ENCODE results near the gene EPHB6.

The EPHB6 gene

GRCh38 chr7:142838461-142839213, 16.2 kb upstream of the EPHB6 start:
- no peak overlapping the region for H2AFZ ChIP-seq (ENCODE audit: low read length)
- H3K9ac ChIP-seq (ENCODE audit: low read length) = no peak overlapping the region
- H3K27me3 ChIP-seq (ENCODE audit: insufficient read depth, low read length) = no peaks in the 10 kb centered on the region; the same call in 1 of the 2 replicates
- no peaks in the 10 kb centered on the region for H3K4me1 ChIP-seq (ENCODE audit: insufficient read depth, low read length, severe bottlenecking)
- H3K9me2 ChIP-seq (ENCODE audit: low read depth, low read length) = no peaks in the 10 kb centered on the region
- H3K79me2 ChIP-seq (ENCODE audit: insufficient read depth, low read length) = no peaks in the 10 kb centered on the region
- TF ChIP-seq CTCF (IDR thresholded peaks at IDR 0.05; ENCODE audit: low read length) = no peak
- no peak for TF ChIP-seq EZH2 (IDR thresholded peaks at IDR 0.05; ENCODE audit: borderline replicate concordance, low read length)
- no peaks in the 10 kb centered on the region for H3K36me3 ChIP-seq (ENCODE audit: insufficient read depth, low read length)
- H3K4me3 ChIP-seq (ENCODE audit: low read depth, low read length, poor library complexity, severe bottlenecking) = no peak overlapping the region
- H3K4me2 ChIP-seq (ENCODE audit: low read length) = no peak overlapping the region
- 0 out of 2 replicates have a peak, but pooled peaks cover 5% of the 10 kb centered on the region for H3F3A ChIP-seq (ENCODE audit: insufficient read depth, low read length)
- no peak overlapping the region for H3K27ac ChIP-seq (ENCODE audit: low read depth, low read length, poor library complexity, severe bottlenecking)
- no peaks in the 10 kb centered on the region for H3K9me3 ChIP-seq (ENCODE audit: low read length)
- no peaks in the 10 kb centered on the region for H4K20me1 ChIP-seq (ENCODE audit: insufficient read depth, low read length)

GRCh38 chr7:142842251-142842766, 12.6 kb upstream of the EPHB6 start:
- Histone ChIP-seq H3K27me3 (ENCODE audit: insufficient read depth, low read length) (no peaks in the 10 kb centered on the region; the same call in 1 of the 2 replicates), H3K4me3 (ENCODE audit: low read depth, low read length, poor library complexity, severe bottlenecking) (no peak overlapping the region), H3F3A (ENCODE audit: insufficient read depth, low read length) (no peaks in the 10 kb centered on the region), H2AFZ (ENCODE audit: low read length) (no peak overlapping the region), H3K9me3 (ENCODE audit: low read length) (no peaks in the 10 kb centered on the region), H3K4me1 (ENCODE audit: insufficient read depth, low read length, severe bottlenecking) (no peaks in the 10 kb centered on the region), H3K79me2 (ENCODE audit: insufficient read depth, low read length) (no peaks in the 10 kb centered on the region), H4K20me1 (ENCODE audit: insufficient read depth, low read length) (no peaks in the 10 kb centered on the region), H3K9ac (ENCODE audit: low read length) (no peak overlapping the region), H3K9me2 (ENCODE audit: low read depth, low read length) (no peaks in the 10 kb centered on the region), H3K4me2 (ENCODE audit: low read length) (no peak overlapping the region), H3K27ac (ENCODE audit: low read depth, low read length, poor library complexity, severe bottlenecking) (no peak overlapping the region), H3K36me3 (ENCODE audit: insufficient read depth, low read length) (no peaks in the 10 kb centered on the region)
- TF ChIP-seq EZH2 (IDR thresholded peaks at IDR 0.05; ENCODE audit: borderline replicate concordance, low read length) = no peak
- TF ChIP-seq CTCF (IDR thresholded peaks at IDR 0.05; ENCODE audit: low read length) = no peak

- Histone ChIP-seq H3K27me3 (ENCODE audit: insufficient read depth, low read length) (no peaks in the 10 kb centered on the region), H3K4me1 (ENCODE audit: insufficient read depth, low read length, severe bottlenecking) (no peaks in the 10 kb centered on the region)
- TF ChIP-seq CTCF (IDR thresholded peaks at IDR 0.05; ENCODE audit: low read length) = no peak
- TF ChIP-seq EZH2 (IDR thresholded peaks at IDR 0.05; ENCODE audit: borderline replicate concordance, low read length) = no peak
These were observed 7.5 kb upstream of the EPHB6 start for GRCh38 chr7:142847353-142847752.

More at GRCh38 chr7:142847353-142847752, 7.5 kb upstream of the EPHB6 start:
- H3K36me3 ChIP-seq (ENCODE audit: insufficient read depth, low read length) = no peaks in the 10 kb centered on the region
- no peak overlapping the region for H2AFZ ChIP-seq (ENCODE audit: low read length)
- H3K9me2 ChIP-seq (ENCODE audit: low read depth, low read length) = no peaks in the 10 kb centered on the region; the same call in 1 of the 2 replicates
- no peak overlapping the region for H3K9ac ChIP-seq (ENCODE audit: low read length)
- no peak overlapping the region for H3K4me3 ChIP-seq (ENCODE audit: low read depth, low read length, poor library complexity, severe bottlenecking)
- H3K79me2 ChIP-seq (ENCODE audit: insufficient read depth, low read length) = no peaks in the 10 kb centered on the region
- no peaks in the 10 kb centered on the region for H3F3A ChIP-seq (ENCODE audit: insufficient read depth, low read length)
- H4K20me1 ChIP-seq (ENCODE audit: insufficient read depth, low read length) = no peaks in the 10 kb centered on the region
- no peak overlapping the region for H3K4me2 ChIP-seq (ENCODE audit: low read length)
- H3K27ac ChIP-seq (ENCODE audit: low read depth, low read length, poor library complexity, severe bottlenecking) = no peak overlapping the region
- no peaks in the 10 kb centered on the region for H3K9me3 ChIP-seq (ENCODE audit: low read length)

All from OCI-LY1 (cell line).